ENCODE measurements around the gene NTM.

The NTM gene

GRCh38 chr11:131549770-131550169, 179.4 kb downstream of the NTM start:
- peaks cover 12% of the 10 kb centered on the region for H3K9me3 Mint-ChIP-seq
- no peak overlapping the region for H3K27ac Mint-ChIP-seq
- no peak overlapping the region for H3K4me3 Mint-ChIP-seq
- H3K36me3 Mint-ChIP-seq, result no peaks in the 10 kb centered on the region
- no peaks in the 10 kb centered on the region for H3K4me1 Mint-ChIP-seq
- peaks cover 5% of the 10 kb centered on the region for H3K27me3 Mint-ChIP-seq

GRCh38 chr11:131560287-131560686, 189.9 kb downstream of the NTM start:
- Mint-ChIP-seq H3K27ac (no peak overlapping the region), H3K4me1 (no peaks in the 10 kb centered on the region), H3K36me3 (no peaks in the 10 kb centered on the region), H3K9me3 (peaks cover 9% of the 10 kb centered on the region), H3K27me3 (peaks cover 1% of the 10 kb centered on the region), H3K4me3 (no peak overlapping the region)

- Mint-ChIP-seq H3K4me1 (no peaks in the 10 kb centered on the region), H3K27me3 (peaks cover 1% of the 10 kb centered on the region), H3K36me3 (no peaks in the 10 kb centered on the region), H3K4me3 (no peak overlapping the region), H3K9me3 (peaks cover 9% of the 10 kb centered on the region), H3K27ac (no peak overlapping the region)
Observed at GRCh38 chr11:131561501-131561900, 191.1 kb downstream of the NTM start.

- H3K27ac Mint-ChIP-seq, result no peak overlapping the region
- H3K4me3 Mint-ChIP-seq, result no peak overlapping the region
- peaks cover 9% of the 10 kb centered on the region for H3K9me3 Mint-ChIP-seq
- peaks cover 1% of the 10 kb centered on the region for H3K27me3 Mint-ChIP-seq
- H3K36me3 Mint-ChIP-seq, result no peaks in the 10 kb centered on the region
- H3K4me1 Mint-ChIP-seq, result no peaks in the 10 kb centered on the region
Observed at GRCh38 chr11:131561972-131562371, 191.6 kb downstream of the NTM start.

GRCh38 chr11:131568318-131568717, 197.9 kb downstream of the NTM start:
- Mint-ChIP-seq H3K9me3 (no peaks in the 10 kb centered on the region), H3K27me3 (no peaks in the 10 kb centered on the region), H3K4me1 (no peaks in the 10 kb centered on the region), H3K36me3 (no peaks in the 10 kb centered on the region), H3K4me3 (no peak overlapping the region), H3K27ac (no peak overlapping the region)

GRCh38 chr11:131571571-131571970, 201.2 kb downstream of the NTM start:
- no peak overlapping the region for H3K4me3 Mint-ChIP-seq
- peaks cover 4% of the 10 kb centered on the region for H3K9me3 Mint-ChIP-seq
- no peaks in the 10 kb centered on the region for H3K4me1 Mint-ChIP-seq
- H3K36me3 Mint-ChIP-seq, result no peaks in the 10 kb centered on the region
- peaks cover 2% of the 10 kb centered on the region for H3K27me3 Mint-ChIP-seq
- H3K27ac Mint-ChIP-seq, result no peak overlapping the region

- Mint-ChIP-seq H3K36me3 (no peaks in the 10 kb centered on the region), H3K9me3 (peaks cover 4% of the 10 kb centered on the region), H3K4me3 (no peak overlapping the region), H3K4me1 (no peaks in the 10 kb centered on the region), H3K27ac (no peak overlapping the region), H3K27me3 (peaks cover 2% of the 10 kb centered on the region)
Observed at GRCh38 chr11:131572423-131572822, 202.0 kb downstream of the NTM start.

GRCh38 chr11:131579932-131580387, 209.5 kb downstream of the NTM start:
- H3K27ac Mint-ChIP-seq, result no peak overlapping the region
- H3K36me3 Mint-ChIP-seq, result no peaks in the 10 kb centered on the region

GRCh38 chr11:131580476-131580875, 210.1 kb downstream of the NTM start:
- Mint-ChIP-seq H3K4me1 (no peaks in the 10 kb centered on the region), H3K9me3 (peaks cover 5% of the 10 kb centered on the region), H3K36me3 (no peaks in the 10 kb centered on the region), H3K4me3 (no peak overlapping the region), H3K27me3 (peaks cover 2% of the 10 kb centered on the region), H3K27ac (no peak overlapping the region)

More at GRCh38 chr11:131579932-131580387, 209.5 kb downstream of the NTM start:
- peaks cover 4% of the 10 kb centered on the region for H3K9me3 Mint-ChIP-seq
- no peak overlapping the region for H3K4me3 Mint-ChIP-seq
- H3K27me3 Mint-ChIP-seq, result peaks cover 2% of the 10 kb centered on the region
- no peaks in the 10 kb centered on the region for H3K4me1 Mint-ChIP-seq

- no peaks in the 10 kb centered on the region for H3K4me1 Mint-ChIP-seq
- peaks cover 4% of the 10 kb centered on the region for H3K27me3 Mint-ChIP-seq
- peaks cover 10% of the 10 kb centered on the region for H3K9me3 Mint-ChIP-seq
- no peaks in the 10 kb centered on the region for H3K36me3 Mint-ChIP-seq
- no peak overlapping the region for H3K4me3 Mint-ChIP-seq
- no peak overlapping the region for H3K27ac Mint-ChIP-seq
Observed at GRCh38 chr11:131581046-131581445, 210.6 kb downstream of the NTM start.

- H3K4me1 Mint-ChIP-seq, result no peaks in the 10 kb centered on the region
- H3K36me3 Mint-ChIP-seq, result no peaks in the 10 kb centered on the region
- no peak overlapping the region for H3K27ac Mint-ChIP-seq
- no peak overlapping the region for H3K4me3 Mint-ChIP-seq
- peaks cover 2% of the 10 kb centered on the region for H3K27me3 Mint-ChIP-seq
- peaks cover 5% of the 10 kb centered on the region for H3K9me3 Mint-ChIP-seq
Observed at GRCh38 chr11:131582021-131582525, 211.7 kb downstream of the NTM start.

GRCh38 chr11:131583421-131583820, 213.0 kb downstream of the NTM start:
- Mint-ChIP-seq H3K4me1 (no peaks in the 10 kb centered on the region), H3K36me3 (no peaks in the 10 kb centered on the region), H3K9me3 (peaks cover 5% of the 10 kb centered on the region), H3K27ac (no peak overlapping the region), H3K4me3 (no peak overlapping the region), H3K27me3 (peaks cover 2% of the 10 kb centered on the region)

GRCh38 chr11:131583938-131584337, 213.5 kb downstream of the NTM start:
- Mint-ChIP-seq H3K36me3 (no peaks in the 10 kb centered on the region), H3K27ac (no peak overlapping the region), H3K4me1 (no peaks in the 10 kb centered on the region), H3K9me3 (peaks cover 5% of the 10 kb centered on the region), H3K4me3 (no peak overlapping the region), H3K27me3 (peaks cover 2% of the 10 kb centered on the region)

- H3K36me3 Mint-ChIP-seq, result no peaks in the 10 kb centered on the region
- H3K27me3 Mint-ChIP-seq, result peaks cover 2% of the 10 kb centered on the region
- H3K4me1 Mint-ChIP-seq, result no peaks in the 10 kb centered on the region
- no peak overlapping the region for H3K27ac Mint-ChIP-seq
- no peak overlapping the region for H3K4me3 Mint-ChIP-seq
- peaks cover 5% of the 10 kb centered on the region for H3K9me3 Mint-ChIP-seq
Observed at GRCh38 chr11:131584785-131585592, 214.6 kb downstream of the NTM start.

- Mint-ChIP-seq H3K4me1 (no peaks in the 10 kb centered on the region), H3K9me3 (peaks cover 5% of the 10 kb centered on the region), H3K27me3 (peaks cover 2% of the 10 kb centered on the region), H3K4me3 (no peak overlapping the region), H3K27ac (no peak overlapping the region), H3K36me3 (no peaks in the 10 kb centered on the region)
Observed at GRCh38 chr11:131588057-131588456, 217.6 kb downstream of the NTM start.

GRCh38 chr11:131591051-131591461, 220.6 kb downstream of the NTM start:
- Mint-ChIP-seq H3K36me3 (no peaks in the 10 kb centered on the region), H3K4me1 (no peaks in the 10 kb centered on the region), H3K9me3 (no peaks in the 10 kb centered on the region), H3K27ac (no peak overlapping the region), H3K4me3 (no peak overlapping the region), H3K27me3 (peaks cover 3% of the 10 kb centered on the region)
